Spleen (tissue), 11 donors: Measurements from ENCODE around the gene ZNF280D. TPM values are rescaled to one million over a fixed set of nuclear protein-coding genes. Genes with fewer than 3 reads are reported as not detected.
A peak's percentile ranks its signal among the peaks of the same experiment; 100 is the strongest.

ENCODE experiments used
- DNase-seq: peaks from one replicate; pipeline ENCODE4 v3.0.0-alpha.2; 2020
- H3K27ac ChIP-seq, 8 donors: fragments of 200-600 bp; sonication (generic) in 7 of 8; 1 replicate in 4 of 8; 2 replicates in 4 of 8; pipeline versions ENCODE4 v1.5.0 to v1.8.0; 2016 to 2021; ENCODE audit warnings: inconsistent platforms in 4 of 8, mild to moderate bottlenecking in 4 of 8, moderate library complexity in 1 of 8
- H3K27me3 ChIP-seq, 7 donors: fragments of 200-600 bp; sonication (generic) in 6 of 7; replicated peaks in 1 of 7; 1 replicate in 4 of 7; 2 replicates in 3 of 7; pipeline versions ENCODE4 v1.5.0 to v1.8.0; 2016 to 2021; ENCODE audit warnings: inconsistent platforms in 3 of 7, mild to moderate bottlenecking in 1 of 7
- H3K36me3 ChIP-seq, 6 donors: fragments of 200-600 bp; sonication (generic) in 5 of 6; 1 replicate in 4 of 6; 2 replicates in 2 of 6; pipeline versions ENCODE4 v1.5.0 to v1.8.0; 2016 to 2021; ENCODE audit warnings: inconsistent platforms in 2 of 6
- H3K4me1 ChIP-seq, 6 donors: fragments of 200-600 bp; sonication (generic) in 5 of 6; 1 replicate in 3 of 6; 2 replicates in 3 of 6; pipeline versions ENCODE4 v1.5.0 to v1.8.0; 2016 to 2021; ENCODE audit warnings: inconsistent platforms in 3 of 6
- H3K4me3 ChIP-seq, 8 donors: fragments of 200-600 bp; sonication (generic) in 7 of 8; 1 replicate in 4 of 8; 2 replicates in 4 of 8; pipeline versions ENCODE4 v1.5.0 to v1.8.0; 2016 to 2021; ENCODE audit warnings: inconsistent platforms in 4 of 8, mild to moderate bottlenecking in 4 of 8, moderate library complexity in 2 of 8
- H3K9me3 ChIP-seq, 8 donors: fragments of 200-600 bp; sonication (generic) in 7 of 8; 1 replicate in 4 of 8; 2 replicates in 4 of 8; pipeline versions ENCODE4 v1.5.0 to v1.8.0; 2016 to 2021; ENCODE audit warnings: inconsistent platforms in 4 of 8
- POLR2A ChIP-seq, 3 donors: fragments of 450-650 bp; IDR thresholded peaks; one replicate each; pipeline ENCODE4 v1.5.1; 2017; ENCODE audit warnings: antibody characterized with exemption in 3 of 3, mild to moderate bottlenecking in 1 of 3
- POLR2AphosphoS5 ChIP-seq, 3 donors: sonication (generic); formaldehyde crosslinking; IDR thresholded peaks; one replicate each; pipeline ENCODE4 v1.5.1; 2017; ENCODE audit warnings: antibody characterized with exemption in 3 of 3
- WGBS, 5 donors: extraction: QIAGEN DNeasy Blood & Tissue Kit in 3 of 5; methylation state at CpG; one replicate each; pipeline versions ENCODE4 v1.1.5 to v1.1.7; 2013 to 2018; 5-methylcytosine and 5-hydroxymethylcytosine counted together
- intact Hi-C: fragments of 100-400 bp; cut with DNase I; formaldehyde crosslinking; loops from one replicate; pipeline ENCODE4 v1.15.0; 2023; ENCODE audit warnings: low total_unique reads
- polyA plus RNA-seq, 3 donors: library from polyadenylated mRNA; stranded (reverse); fragments of 200-250 nt; gene quantifications; one replicate each; pipeline ENCODE4 v1.2.1, GENCODE V29; 2013
- total RNA-seq, 7 donors: library from RNA; depleted of rRNA in 3 of 7; stranded (reverse); fragments of >200 nt in 3 of 7; fragmentation: NEBNext Ultra II Directional in 4 of 7; extraction: Animal tissue kit (Norgen Biotek cat#: 25700) in 4 of 7; gene quantifications; one replicate each; pipeline versions ENCODE4 v1.1.0 to v1.2.1, GENCODE V29; 2016 to 2021
- TF ChIP-seq, protein P1 (sequence below), 11 experiments: fragments of 200-600 bp in 7 of 11; fragments of 450-650 bp in 4 of 11; sonication (generic) in 4 of 11; IDR thresholded peaks in 8 of 11; conservative IDR thresholded peaks in 3 of 11; 1 replicate in 7 of 11; 2 replicates in 4 of 11; pipeline versions ENCODE4 v1.4.0 to v1.8.0; 2016 to 2021; ENCODE audit warnings: antibody characterized with exemption in 11 of 11, inconsistent platforms in 4 of 11, mild to moderate bottlenecking in 1 of 11
- donor health status: healthy with polysubstance abuse.
- donor health status: DM: no; HTN: no; CAD: no; lungs with moderate emphysema.
- donor health status: DM: no; HTN: no; CAD: no.
- donor health status: Bipolar disorder and iron deficiency.
- donor health status: healthy.
- donor health status: DM: no; HTN: no; CAD: no.
- donor health status: DM: yes; HTN: yes; CAD: no.

The ZNF280D gene
- total and polyA plus RNA-seq, 10 donors: 15.5 to 71.3 (median 44.4) TPM

DNA sequence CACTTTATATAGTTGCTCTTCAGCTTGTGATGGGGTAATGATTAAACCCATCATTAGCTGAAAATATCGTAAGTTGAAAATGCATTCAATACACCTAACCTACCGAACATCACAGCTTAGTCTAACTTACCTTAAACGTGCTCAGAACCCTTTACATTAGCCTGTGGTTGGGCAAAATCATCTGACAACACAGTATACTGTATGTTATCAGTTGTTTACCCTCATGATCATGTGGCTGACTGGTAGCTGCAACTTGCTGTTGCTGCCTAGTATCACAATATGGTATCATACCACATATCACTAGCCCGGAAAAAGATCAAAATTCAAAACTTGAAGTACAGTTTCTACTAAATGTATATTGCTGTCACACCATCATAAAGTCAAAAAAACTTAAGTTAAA is 9.5 kb downstream of the ZNF280D start:
- intact Hi-C loops: no loop called here
- 91 to 97% (median 94%) methylated on average over 4 of the region's 4 CpGs for WGBS, 5 donors
- Histone ChIP-seq H3K9me3 (no peaks in the 10 kb centered on the region), H3K36me3 (peaks cover 0 to 9% (median 0%) of the 10 kb centered on the region in 6 donors), H3K27me3 (no peaks in the 10 kb centered on the region), H3K4me1 (peaks cover 5 to 85% (median 32%) of the 10 kb centered on the region in 6 donors), H3K27ac (no peak overlapping the region), H3K4me3 (no peak overlapping the region)
- DNase-seq: no peak
- TF ChIP-seq POLR2AphosphoS5 (IDR thresholded peaks at IDR 0.05): no peak
- TF ChIP-seq, protein P1, sequence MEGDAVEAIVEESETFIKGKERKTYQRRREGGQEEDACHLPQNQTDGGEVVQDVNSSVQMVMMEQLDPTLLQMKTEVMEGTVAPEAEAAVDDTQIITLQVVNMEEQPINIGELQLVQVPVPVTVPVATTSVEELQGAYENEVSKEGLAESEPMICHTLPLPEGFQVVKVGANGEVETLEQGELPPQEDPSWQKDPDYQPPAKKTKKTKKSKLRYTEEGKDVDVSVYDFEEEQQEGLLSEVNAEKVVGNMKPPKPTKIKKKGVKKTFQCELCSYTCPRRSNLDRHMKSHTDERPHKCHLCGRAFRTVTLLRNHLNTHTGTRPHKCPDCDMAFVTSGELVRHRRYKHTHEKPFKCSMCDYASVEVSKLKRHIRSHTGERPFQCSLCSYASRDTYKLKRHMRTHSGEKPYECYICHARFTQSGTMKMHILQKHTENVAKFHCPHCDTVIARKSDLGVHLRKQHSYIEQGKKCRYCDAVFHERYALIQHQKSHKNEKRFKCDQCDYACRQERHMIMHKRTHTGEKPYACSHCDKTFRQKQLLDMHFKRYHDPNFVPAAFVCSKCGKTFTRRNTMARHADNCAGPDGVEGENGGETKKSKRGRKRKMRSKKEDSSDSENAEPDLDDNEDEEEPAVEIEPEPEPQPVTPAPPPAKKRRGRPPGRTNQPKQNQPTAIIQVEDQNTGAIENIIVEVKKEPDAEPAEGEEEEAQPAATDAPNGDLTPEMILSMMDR (IDR thresholded peaks at IDR 0.05 in 8 of 11, conservative IDR thresholded peaks at IDR 0.05 in 3 of 11): no peak
- no peak for TF ChIP-seq POLR2A (IDR thresholded peaks at IDR 0.05)

GRCh38 chr15:56719774-56720555 is 13.3 kb downstream of the ZNF280D start:
- Histone ChIP-seq H3K4me1 (peaks cover 2 to 75% (median 23%) of the 10 kb centered on the region in 6 donors), H3K27me3 (no peaks in the 10 kb centered on the region), H3K9me3 (no peaks in the 10 kb centered on the region), H3K4me3 (no peak overlapping the region), H3K27ac (no peak overlapping the region), H3K36me3 (peaks cover 0 to 3% (median 0%) of the 10 kb centered on the region in 6 donors)
- DNase-seq: no peak
- intact Hi-C loops: no loop called here
- 83 to 96% (median 86%) methylated on average over 3 of the region's 3 CpGs for WGBS, 5 donors
- TF ChIP-seq POLR2AphosphoS5 (IDR thresholded peaks at IDR 0.05) (no peak), POLR2A (IDR thresholded peaks at IDR 0.05) (no peak)
- TF ChIP-seq, protein P1 (IDR thresholded peaks at IDR 0.05 in 8 of 11, conservative IDR thresholded peaks at IDR 0.05 in 3 of 11): no peak

GRCh38 chr15:56719021-56719612 is 14.2 kb downstream of the ZNF280D start:
- H3K4me1 ChIP-seq: peaks cover 2 to 75% (median 23%) of the 10 kb centered on the region in 6 donors
- no peak for TF ChIP-seq POLR2AphosphoS5 (IDR thresholded peaks at IDR 0.05)
- TF ChIP-seq, protein P1 (IDR thresholded peaks at IDR 0.05 in 8 of 11, conservative IDR thresholded peaks at IDR 0.05 in 3 of 11): no peak
- TF ChIP-seq POLR2A (IDR thresholded peaks at IDR 0.05): no peak
- peak overlapping the region in 1 of 8 donors; percentile 53 for H3K27ac ChIP-seq
- no peaks in the 10 kb centered on the region for H3K9me3 ChIP-seq
- intact Hi-C loops: no loop called here
- no peaks in the 10 kb centered on the region for H3K27me3 ChIP-seq
- H3K36me3 ChIP-seq: peaks cover 0 to 3% (median 0%) of the 10 kb centered on the region in 6 donors
- DNase-seq: no peak
- H3K4me3 ChIP-seq: no peak overlapping the region
- 75 to 83% (median 80%) methylated on average over 4 of the region's 4 CpGs for WGBS, 5 donors

DNA sequence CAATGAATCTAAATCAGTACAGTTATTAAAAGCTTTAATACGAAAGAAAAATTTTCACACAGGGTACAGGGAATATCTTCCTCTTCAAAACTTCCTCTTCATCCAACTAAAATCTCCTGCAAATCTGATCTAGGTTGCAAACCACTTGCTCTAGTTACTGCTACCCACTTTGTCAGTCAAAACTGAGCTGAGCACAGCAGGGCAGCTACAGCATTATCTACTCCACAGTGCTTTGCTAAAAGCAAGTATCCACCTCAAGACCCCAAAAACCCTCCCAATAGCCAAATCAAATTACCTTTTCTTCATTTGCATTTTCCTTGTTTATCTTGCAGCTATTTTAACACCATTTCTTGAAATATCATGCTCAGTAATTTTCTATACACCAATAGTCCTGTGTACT is 14.7 kb downstream of the ZNF280D start:
- TF ChIP-seq, protein P1 (IDR thresholded peaks at IDR 0.05 in 8 of 11, conservative IDR thresholded peaks at IDR 0.05 in 3 of 11): no peak
- TF ChIP-seq POLR2A (IDR thresholded peaks at IDR 0.05) (no peak), POLR2AphosphoS5 (IDR thresholded peaks at IDR 0.05) (no peak)
- no peaks in the 10 kb centered on the region for H3K27me3 ChIP-seq
- no peak overlapping the region for H3K4me3 ChIP-seq
- 76 to 93% (median 81%) methylated on average over 1 of the region's 1 CpG for WGBS, 5 donors
- peaks cover 2 to 69% (median 21%) of the 10 kb centered on the region in 6 donors for H3K4me1 ChIP-seq
- intact Hi-C loops: no loop called here
- peaks cover 0 to 3% (median 0%) of the 10 kb centered on the region in 6 donors for H3K36me3 ChIP-seq
- no peaks in the 10 kb centered on the region for H3K9me3 ChIP-seq
- DNase-seq: no peak
- H3K27ac ChIP-seq: peak overlapping the region in 1 of 8 donors; percentile 53
